WTC11 (cell line): Measurements from ENCODE around the gene ATP9B.

Experiments
- CTCF ChIP-seq: fragments of 200-600 bp; IDR thresholded peaks from 2 replicates; pipeline ENCODE4 v1.8.0; 2022; ENCODE audit warnings: antibody characterized with exemption
- FOXJ3 ChIP-seq: sonication (generic); formaldehyde crosslinking; IDR thresholded peaks from 2 replicates; pipeline ENCODE4 v1.9.0; 2021; ENCODE audit warnings: missing genetic modification reagents, mild to moderate bottlenecking, borderline replicate concordance
- ZNF121 ChIP-seq: sonication (generic); formaldehyde crosslinking; IDR thresholded peaks from 2 replicates; pipeline ENCODE4 v1.8.0; 2023; ENCODE audit warnings: missing genetic modification reagents

GRCh38 chr18:79399275-79400081 lies 330.3 kb downstream of the ATP9B start:
- TF ChIP-seq FOXJ3 (CRISPR knock-in tag) = no peak
- no peak for TF ChIP-seq CTCF
- no peak for TF ChIP-seq ZNF121
